CD4-positive, CD25-positive, alpha-beta regulatory T cell (primary cell): ENCODE measurements around the gene MIR17HG. TPM values are rescaled to one million over a fixed set of nuclear protein-coding genes. Genes with fewer than 3 reads are reported as not detected.
A peak's percentile ranks its signal among the peaks of the same experiment; 100 is the strongest.
"Not testable (repeated sequence)": the region's sequence is repeated elsewhere in the genome, so short reads cannot be mapped to it uniquely, and the experiment has no call there.

Experiments
- ATAC-seq, 2 donors: fragments of 150-1000 bp; cut with Tn5 transposase; one replicate each; pipeline ENCODE4 v1.10.0; 2021; ENCODE audit warnings: low read depth in 2 of 2, moderate number of reproducible peaks in 2 of 2, moderate library complexity in 1 of 2
- DNase-seq, 3 donors: peaks; one replicate each; pipeline versions ENCODE4 v3.0.0 to v3.0.0-alpha.2; 2012 to 2022; ENCODE audit warnings: mixed read lengths in 1 of 3
- H3K27ac ChIP-seq: one replicate; pipeline ENCODE4 v1.7.0; 2013; ENCODE audit warnings: mild to moderate bottlenecking, low read length; ENCODE audit not compliant: insufficient read depth, poor library complexity, severe bottlenecking
- H3K27me3 ChIP-seq: one replicate; pipeline ENCODE4 v1.7.0; 2013; ENCODE audit warnings: low read length; ENCODE audit not compliant: control insufficient read depth, insufficient read depth
- H3K36me3 ChIP-seq: one replicate; pipeline ENCODE4 v1.7.0; 2013; ENCODE audit warnings: mild to moderate bottlenecking, low read length, moderate library complexity; ENCODE audit not compliant: control insufficient read depth, insufficient read depth
- H3K4me1 ChIP-seq: 2 replicates; pipeline ENCODE4 v1.7.0; 2013; ENCODE audit warnings: mild to moderate bottlenecking, low read length; ENCODE audit not compliant: insufficient read depth, control insufficient read depth, poor library complexity, severe bottlenecking
- H3K4me3 ChIP-seq: one replicate; pipeline ENCODE4 v1.7.0; 2013; ENCODE audit warnings: low read depth, mild to moderate bottlenecking, low read length, moderate library complexity
- H3K9me3 ChIP-seq, 2 experiments: 1 replicate in 1 of 2; 2 replicates in 1 of 2; pipeline ENCODE4 v1.7.0; 2013; ENCODE audit warnings: low read length in 2 of 2, mild to moderate bottlenecking in 1 of 2, moderate library complexity in 1 of 2; ENCODE audit not compliant: control insufficient read depth in 2 of 2
- H3K27ac Mint-ChIP-seq, 3 donors: one replicate each; pipeline ENCODE4 v1.8.0; 2020 to 2022; ENCODE audit warnings: mild to moderate bottlenecking in 3 of 3, mixed read lengths in 3 of 3, moderate library complexity in 2 of 3
- H3K27me3 Mint-ChIP-seq: one replicate; pipeline ENCODE4 v1.8.0; 2022; ENCODE audit warnings: mild to moderate bottlenecking, mixed read lengths
- H3K36me3 Mint-ChIP-seq: one replicate; pipeline ENCODE4 v1.8.0; 2020; ENCODE audit warnings: mixed read lengths
- H3K4me1 Mint-ChIP-seq, 4 donors: one replicate each; pipeline ENCODE4 v1.8.0; 2020 to 2022; ENCODE audit warnings: mixed read lengths in 4 of 4, mild to moderate bottlenecking in 1 of 4
- H3K4me3 Mint-ChIP-seq, 4 donors: one replicate each; pipeline ENCODE4 v1.8.0; 2020 to 2022; ENCODE audit warnings: mild to moderate bottlenecking in 4 of 4, mixed read lengths in 4 of 4, moderate library complexity in 3 of 4
- H3K9me3 Mint-ChIP-seq, 7 donors: one replicate each; pipeline ENCODE4 v1.8.0; 2020 to 2022; ENCODE audit warnings: mixed read lengths in 7 of 7, mild to moderate bottlenecking in 3 of 7, moderate library complexity in 2 of 7
- polyA plus RNA-seq, 4 donors: library from polyadenylated mRNA; unstranded; fragments of 300-500 nt; fragmentation: Illumina TruSeq; gene quantifications; one replicate each; pipeline ENCODE4 v1.2.3, GENCODE V29; 2021
- total RNA-seq: library from RNA; stranded (reverse); gene quantifications from one replicate; pipeline ENCODE4 v1.2.3, GENCODE V29; 2022

The MIR17HG gene
- total and polyA plus RNA-seq, 5 donors from 2014 or later = 0.32 to 7.2 (median 0.48) TPM

DNA sequence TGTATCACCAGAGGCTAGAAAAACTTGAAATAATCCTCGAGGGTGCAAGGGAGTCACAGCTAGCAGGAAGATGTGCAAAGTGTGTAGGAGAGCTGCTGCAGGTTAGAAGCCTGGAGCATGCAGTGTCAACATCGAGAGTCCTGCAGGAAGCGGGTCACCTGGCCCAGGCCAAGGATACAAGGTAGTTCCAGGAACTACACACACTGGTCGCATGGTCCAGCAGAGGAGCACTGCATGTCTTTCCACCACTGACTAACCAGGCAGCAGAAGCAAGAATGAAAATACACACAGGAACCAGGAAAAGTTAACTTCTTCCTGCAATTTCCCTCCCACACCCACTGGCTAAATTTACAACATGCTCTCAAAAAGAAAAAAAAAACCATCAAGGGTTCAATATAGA, 36.0 kb upstream of the MIR17HG start:
- Histone ChIP-seq H3K27me3 (peaks cover 4% of the 10 kb centered on the region), H3K4me1 (no peaks in the 10 kb centered on the region), H3K36me3 (no peaks in the 10 kb centered on the region), H3K4me3 (no peak overlapping the region), H3K9me3 (no peaks in the 10 kb centered on the region), H3K27ac (no peak overlapping the region)
- no peaks in the 10 kb centered on the region for H3K36me3 Mint-ChIP-seq
- DNase-seq (no peak), ATAC-seq (no peak)
- H3K9me3 Mint-ChIP-seq = no peaks in the 10 kb centered on the region
- peaks cover 23% of the 10 kb centered on the region for H3K27me3 Mint-ChIP-seq
- no peak overlapping the region for H3K4me3 Mint-ChIP-seq
- peak overlapping the region in 1 of 3 donors; percentile 24 for H3K27ac Mint-ChIP-seq
- peaks cover 0 to 6% (median 4%) of the 10 kb centered on the region in 4 donors for H3K4me1 Mint-ChIP-seq

DNA sequence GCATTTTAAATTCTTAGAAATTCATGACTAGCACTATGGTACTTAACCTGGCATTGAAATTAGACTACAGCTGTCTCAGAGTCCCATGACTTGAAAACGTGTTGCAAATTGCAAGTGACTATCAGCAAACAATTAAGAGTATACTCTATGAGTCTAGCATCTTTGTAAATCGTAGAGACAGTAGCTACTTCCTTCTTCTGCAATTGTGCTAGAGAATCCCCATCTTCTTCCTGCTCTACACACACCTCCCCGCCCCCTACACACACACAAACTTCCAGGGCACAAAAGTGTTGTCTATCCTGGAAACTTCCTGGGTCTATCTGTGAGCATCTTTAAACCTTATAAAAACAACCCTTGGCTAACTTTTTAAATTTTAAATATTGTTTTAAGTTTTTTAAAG, 35.2 kb upstream of the MIR17HG start:
- H3K9me3 ChIP-seq = no peaks in the 10 kb centered on the region
- H3K9me3 Mint-ChIP-seq = no peaks in the 10 kb centered on the region
- no peaks in the 10 kb centered on the region for H3K36me3 Mint-ChIP-seq
- H3K4me1 ChIP-seq = no peaks in the 10 kb centered on the region
- no peak overlapping the region for H3K27ac ChIP-seq
- H3K4me1 Mint-ChIP-seq = peaks cover 0 to 6% (median 4%) of the 10 kb centered on the region in 4 donors
- ATAC-seq (no peak), DNase-seq (no peak)
- no peak overlapping the region for H3K27ac Mint-ChIP-seq
- H3K27me3 Mint-ChIP-seq = peaks cover 22% of the 10 kb centered on the region
- H3K4me3 Mint-ChIP-seq = no peak overlapping the region
- no peak overlapping the region for H3K4me3 ChIP-seq
- no peaks in the 10 kb centered on the region for H3K36me3 ChIP-seq
- peaks cover 4% of the 10 kb centered on the region for H3K27me3 ChIP-seq

DNA sequence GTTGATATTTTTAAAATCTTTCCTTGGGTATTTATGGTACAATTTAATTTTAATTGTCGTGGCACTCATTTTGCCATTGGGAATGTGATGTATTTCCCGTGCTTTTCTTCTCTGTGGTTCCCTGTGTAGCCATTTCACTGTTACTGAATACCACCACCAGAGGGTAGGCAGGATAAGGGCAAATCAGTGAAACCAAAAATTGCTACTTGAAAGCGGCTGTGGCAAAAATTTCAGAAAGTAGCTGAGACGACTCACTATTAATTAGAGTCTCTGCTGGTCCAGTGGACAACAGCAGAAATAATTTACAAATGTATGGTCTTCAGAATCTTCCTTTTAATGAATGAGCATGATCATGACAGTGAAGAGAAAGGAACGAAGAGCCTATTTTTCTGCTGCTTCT, 34.4 kb upstream of the MIR17HG start:
- Mint-ChIP-seq H3K4me1 (peaks cover 0 to 6% (median 3%) of the 10 kb centered on the region in 4 donors), H3K4me3 (no peak overlapping the region), H3K36me3 (no peaks in the 10 kb centered on the region), H3K9me3 (no peaks in the 10 kb centered on the region), H3K27ac (no peak overlapping the region), H3K27me3 (peaks cover 22% of the 10 kb centered on the region)
- H3K27ac ChIP-seq = no peak overlapping the region
- H3K9me3 ChIP-seq = no peaks in the 10 kb centered on the region
- H3K36me3 ChIP-seq = no peaks in the 10 kb centered on the region
- H3K4me3 ChIP-seq = no peak overlapping the region
- DNase-seq (peak in 2 of 3 donors; percentile 28 to 45), ATAC-seq (peak; percentile 56 to 66)
- no peaks in the 10 kb centered on the region for H3K4me1 ChIP-seq
- H3K27me3 ChIP-seq = peaks cover 4% of the 10 kb centered on the region

- H3K27me3 ChIP-seq = peaks cover 4% of the 10 kb centered on the region
- H3K36me3 ChIP-seq = no peaks in the 10 kb centered on the region
- Mint-ChIP-seq H3K36me3 (no peaks in the 10 kb centered on the region), H3K27me3 (peaks cover 22% of the 10 kb centered on the region), H3K4me1 (peaks cover 0 to 6% (median 2%) of the 10 kb centered on the region in 4 donors), H3K27ac (no peak overlapping the region), H3K4me3 (no peak overlapping the region), H3K9me3 (no peaks in the 10 kb centered on the region)
- no peaks in the 10 kb centered on the region for H3K4me1 ChIP-seq
- ATAC-seq = no peak
- H3K4me3 ChIP-seq = no peak overlapping the region
- DNase-seq = no peak
- H3K9me3 ChIP-seq = no peaks in the 10 kb centered on the region
- no peak overlapping the region for H3K27ac ChIP-seq
Observed at GRCh38 chr13:91313581-91313980, 33.9 kb upstream of the MIR17HG start.

DNA sequence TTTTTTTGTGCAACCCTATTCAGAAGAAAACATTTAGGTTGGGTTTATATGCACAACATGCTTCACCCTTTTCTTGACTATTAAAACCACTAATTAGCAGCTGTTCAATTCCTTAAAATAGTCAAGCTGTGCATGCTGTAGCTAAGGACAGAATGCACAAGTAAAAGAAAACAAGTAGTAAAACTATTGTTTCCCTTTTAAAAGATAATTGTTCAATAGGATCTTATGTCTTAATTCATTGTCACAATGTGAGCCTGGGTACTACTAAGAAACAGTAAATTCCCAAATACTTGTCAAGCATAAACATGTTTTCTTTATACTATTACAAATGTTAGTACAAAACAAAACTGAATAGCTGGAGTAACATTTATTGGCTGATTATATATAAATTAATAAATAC, 32.6 kb upstream of the MIR17HG start:
- Histone ChIP-seq H3K36me3 (no peaks in the 10 kb centered on the region), H3K27ac (no peak overlapping the region), H3K27me3 (peaks cover 4% of the 10 kb centered on the region), H3K4me3 (no peak overlapping the region), H3K9me3 (no peaks in the 10 kb centered on the region), H3K4me1 (no peaks in the 10 kb centered on the region)
- DNase-seq = no peak
- Mint-ChIP-seq H3K4me1 (peaks cover 0 to 6% (median 2%) of the 10 kb centered on the region in 4 donors), H3K4me3 (no peak overlapping the region), H3K27ac (no peak overlapping the region), H3K27me3 (peaks cover 22% of the 10 kb centered on the region), H3K36me3 (no peaks in the 10 kb centered on the region), H3K9me3 (no peaks in the 10 kb centered on the region)
- ATAC-seq = no peak

DNA sequence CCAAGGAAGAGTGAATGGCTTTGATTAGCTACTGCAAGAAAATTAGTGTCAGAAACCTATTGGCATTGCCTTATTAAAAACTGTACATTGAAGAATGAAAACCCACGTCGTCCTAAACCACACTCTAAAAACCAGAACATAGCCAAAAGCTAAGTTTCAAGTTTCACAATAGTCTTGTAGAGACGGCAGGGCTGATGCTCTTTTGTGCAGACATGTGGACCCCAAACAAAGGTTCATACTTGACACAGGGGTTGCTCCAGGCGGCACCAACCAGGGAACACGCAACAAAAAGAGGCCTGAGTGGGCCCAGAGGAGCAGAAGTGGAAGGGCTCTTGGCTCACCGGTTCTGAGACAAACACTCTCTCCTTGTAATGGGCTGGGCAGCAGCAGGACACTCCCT, 28.6 kb upstream of the MIR17HG start:
- Histone ChIP-seq H3K4me1 (no peaks in the 10 kb centered on the region), H3K4me3 (no peak overlapping the region), H3K27ac (no peak overlapping the region), H3K36me3 (no peaks in the 10 kb centered on the region), H3K27me3 (peaks cover 2% of the 10 kb centered on the region), H3K9me3 (no peaks in the 10 kb centered on the region)
- H3K9me3 Mint-ChIP-seq = no peaks in the 10 kb centered on the region
- no peak overlapping the region for H3K4me3 Mint-ChIP-seq
- no peak overlapping the region for H3K27ac Mint-ChIP-seq
- H3K4me1 Mint-ChIP-seq = peaks cover 0 to 11% (median 3%) of the 10 kb centered on the region in 4 donors
- H3K27me3 Mint-ChIP-seq = peaks cover 25% of the 10 kb centered on the region
- no peaks in the 10 kb centered on the region for H3K36me3 Mint-ChIP-seq
- ATAC-seq (no peak), DNase-seq (no peak)

DNA sequence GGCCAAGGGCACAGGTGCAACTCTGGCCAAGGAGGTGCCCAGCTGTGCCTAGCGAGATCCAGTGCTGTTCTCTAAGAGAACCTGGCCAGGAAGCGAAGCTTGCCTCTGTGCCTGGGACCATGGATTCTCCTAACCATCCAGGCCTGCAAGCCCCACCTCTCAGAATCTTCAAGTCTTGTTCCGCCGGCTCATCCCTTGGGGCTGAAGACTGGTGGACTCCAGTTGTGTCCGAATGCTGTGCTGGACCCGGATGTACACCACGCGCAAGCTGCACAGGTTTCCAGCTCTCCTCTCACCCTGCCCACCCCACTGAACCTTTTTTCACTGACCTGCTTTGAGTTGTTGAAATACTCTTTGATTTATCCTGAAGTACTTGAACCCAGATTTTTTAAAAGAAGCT, 27.5 kb upstream of the MIR17HG start:
- Histone ChIP-seq H3K4me1 (no peaks in the 10 kb centered on the region), H3K27me3 (no peaks in the 10 kb centered on the region), H3K27ac (no peak overlapping the region), H3K9me3 (no peaks in the 10 kb centered on the region), H3K4me3 (no peak overlapping the region), H3K36me3 (no peaks in the 10 kb centered on the region)
- Mint-ChIP-seq H3K4me3 (no peak overlapping the region), H3K9me3 (no peaks in the 10 kb centered on the region), H3K4me1 (peaks cover 0 to 11% (median 3%) of the 10 kb centered on the region in 4 donors), H3K36me3 (no peaks in the 10 kb centered on the region), H3K27ac (no peak overlapping the region), H3K27me3 (peaks cover 25% of the 10 kb centered on the region)
- DNase-seq (no peak), ATAC-seq (no peak)

DNA sequence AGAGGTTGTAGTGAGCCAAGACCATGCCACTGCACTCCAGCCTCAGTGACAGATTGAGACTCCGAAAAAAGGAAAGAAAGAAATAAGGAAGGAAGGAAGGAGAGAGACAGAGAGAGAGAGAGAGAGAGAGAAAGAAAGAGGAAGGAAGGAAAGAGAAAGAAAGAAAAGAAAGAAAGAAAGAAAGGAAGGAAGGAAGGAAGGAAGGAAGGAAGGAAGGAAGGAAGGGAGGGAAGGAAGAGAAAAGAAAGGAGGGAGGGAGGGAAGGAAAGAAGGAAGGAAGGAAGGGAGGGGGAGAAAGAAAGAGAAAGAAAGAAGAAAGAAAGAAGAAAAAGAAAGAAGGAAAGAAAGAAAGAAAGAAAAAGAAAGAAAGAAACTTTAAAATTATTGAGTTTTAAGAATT, 26.5 kb upstream of the MIR17HG start:
- H3K4me3 Mint-ChIP-seq, H3K36me3 ChIP-seq, H3K9me3 ChIP-seq, H3K9me3 Mint-ChIP-seq, H3K27ac Mint-ChIP-seq, DNase-seq, H3K4me1 ChIP-seq, ATAC-seq, H3K27me3 ChIP-seq, H3K27ac ChIP-seq, H3K4me3 ChIP-seq, H3K36me3 Mint-ChIP-seq: not testable (repeated sequence)
- Mint-ChIP-seq H3K27me3 (peaks cover 29% of the 10 kb centered on the region), H3K4me1 (peaks cover 0 to 11% (median 3%) of the 10 kb centered on the region in 4 donors)
